K562 (cell line): ENCODE data around the gene EXOSC2. TPM values are rescaled to one million over a fixed set of nuclear protein-coding genes. Genes with fewer than 3 reads are reported as not detected.
A peak's percentile ranks its signal among the peaks of the same experiment; 100 is the strongest.

Source experiments
- CHD7 ChIP-seq: fragments of 200-600 bp; sonication (generic); IDR thresholded peaks from one replicate; pipeline ENCODE4 v1.6.1; 2012; ENCODE audit warnings: mild to moderate bottlenecking, low read depth, low read length, inconsistent platforms
- GTF3C2 ChIP-seq: IDR thresholded peaks from 3 replicates; pipeline ENCODE4 v1.6.1; 2011; ENCODE audit warnings: borderline replicate concordance, mild to moderate bottlenecking, moderate library complexity; ENCODE audit not compliant: insufficient read length; ENCODE audit errors: extremely low read depth
- KLF1 ChIP-seq: fragments of 450-650 bp; IDR thresholded peaks from 2 replicates; pipeline ENCODE4 v1.6.1; 2016; ENCODE audit warnings: missing genetic modification characterization, missing compliant biosample characterization
- PHF8 ChIP-seq: fragments of 200-600 bp; sonication (generic); IDR thresholded peaks from 2 replicates; pipeline ENCODE4 v1.6.1; 2012; ENCODE audit warnings: mixed run types, mild to moderate bottlenecking, inconsistent platforms, low read length, moderate library complexity, borderline replicate concordance
- TAF15 ChIP-seq: fragments of 200-400 bp; formaldehyde crosslinking; IDR thresholded peaks from 2 replicates; pipeline ENCODE4 v1.6.1; 2017; ENCODE audit warnings: mild to moderate bottlenecking, low read depth, low read length, moderate library complexity
- TRIM28 ChIP-seq: fragments of 450-650 bp; IDR thresholded peaks from 2 replicates; pipeline ENCODE4 v1.6.1; 2017
- ZBTB1 ChIP-seq: sonication (generic); formaldehyde crosslinking; IDR thresholded peaks from 2 replicates; pipeline ENCODE4 v1.8.1; 2023; ENCODE audit warnings: missing genetic modification reagents, low read depth, mild to moderate bottlenecking, borderline replicate concordance
- ZNF23 ChIP-seq: fragments of 250-450 bp; sonication (Bioruptor Pico); IDR thresholded peaks from 2 replicates; pipeline ENCODE4 v1.4.0; 2020; ENCODE audit warnings: mild to moderate bottlenecking
- ZNF398 ChIP-seq: fragments of 250-450 bp; sonication (Bioruptor Pico); IDR thresholded peaks from 2 replicates; pipeline ENCODE4 v1.8.0; 2021; ENCODE audit warnings: moderate library complexity, mild to moderate bottlenecking, inconsistent platforms
- polyA plus RNA-seq, 8 experiments: library from polyadenylated mRNA; depleted of rRNA in 4 of 8; stranded (reverse) in 5 of 8; unstranded in 3 of 8; fragments of >200 nt; fragmentation: Nextera tagmentation in 2 of 8; fragmentation: Illumina TruSeq in 1 of 8; extraction: Ambion mirVana in 2 of 8; extraction: Trizol in 1 of 8; gene quantifications; 2 replicates each; pipeline versions ENCODE4 v1.2.1 to v1.2.3, GENCODE V29; 2011 to 2014; ENCODE audit warnings: inconsistent platforms in 1 of 8, missing spikeins in 1 of 8
- total RNA-seq, 7 experiments: library from RNA; depleted of rRNA in 6 of 7; stranded (reverse); fragments of >200 nt in 6 of 7; fragmentation: Illumina TruSeq in 2 of 7; extraction: Trizol in 2 of 7; gene quantifications; 2 replicates each; pipeline versions ENCODE4 v1.2.1 to v1.2.3, GENCODE V29; 2011 to 2021; ENCODE audit warnings: low replicate concordance in 1 of 7

The EXOSC2 gene
- total and polyA plus RNA-seq, 9 of the 15 experiments (the other 6 are each of a cell fraction or from before 2014, with no cell fraction given), result 46.0 to 101 (median 77.6) TPM

- no peak for TF ChIP-seq CHD7
- no peak for TF ChIP-seq ZNF398 (CRISPR knock-in tag)
- TF ChIP-seq ZBTB1 (CRISPR knock-in tag), result no peak
- no peak for TF ChIP-seq TAF15
- TF ChIP-seq PHF8, result peak; percentile 43; the same call in 1 of the 2 replicates
- no peak; the same call in 1 of the 2 replicates for TF ChIP-seq TRIM28
- no peak for TF ChIP-seq GTF3C2
- TF ChIP-seq KLF1 (tag), result peak; percentile 51; the same call in 1 of the 2 replicates
- TF ChIP-seq ZNF23 (CRISPR knock-in tag), result no peak
Measured at GRCh38 chr9:130689937-130690700, 3.5 kb upstream of the EXOSC2 start (continued).
